OCI-LY7 (cell line): ENCODE measurements around the gene EIF4ENIF1. TPM values are rescaled to one million over a fixed set of nuclear protein-coding genes. Genes with fewer than 3 reads are reported as not detected.
"Not testable (repeated sequence)": the region's sequence is repeated elsewhere in the genome, so short reads cannot be mapped to it uniquely, and the experiment has no call there.

Experiments
- BruUV-seq: library from RNA; stranded (reverse); fragments of 400-500 nt; replicated peaks from 2 replicates; lab custom pipeline; 2021; lab: Mats Ljungman, UMichigan
- CTCF ChIA-PET: fragments of 300-600 bp; sonication (Branson Sonifier 250); formaldehyde crosslinking; loops from one replicate; lab custom pipeline; 2022; ENCODE audit warnings: antibody characterized with exemption; ENCODE audit not compliant: unreplicated experiment; lab: Charles Lee
- POLR2A ChIA-PET: fragments of 300-600 bp; sonication (Branson Sonifier 250); formaldehyde crosslinking; loops from one replicate; lab custom pipeline; 2022; ENCODE audit warnings: antibody characterized with exemption; lab: Charles Lee
- DNase-seq: peaks from one replicate; pipeline ENCODE4 v3.0.0-alpha.2; 2015; ENCODE audit warnings: low spot score
- H2AFZ ChIP-seq: fragments of 200-600 bp; sonication (generic), shearing (Covaris generic); 2 replicates; pipeline ENCODE4 v1.6.1; 2014; ENCODE audit warnings: mild to moderate bottlenecking, antibody characterized with exemption, low read length, moderate library complexity
- H3K27ac ChIP-seq: fragments of 200-600 bp; sonication (generic); 2 replicates; pipeline ENCODE4 v1.5.1; 2014; ENCODE audit warnings: mixed run types, low read depth, mild to moderate bottlenecking, moderate library complexity, low read length, inconsistent platforms; ENCODE audit not compliant: poor library complexity, severe bottlenecking
- H3K36me3 ChIP-seq: fragments of 200-600 bp; sonication (generic); 2 replicates; pipeline ENCODE4 v1.6.1; 2014; ENCODE audit warnings: mild to moderate bottlenecking, antibody characterized with exemption, low read length, moderate library complexity, mixed read lengths; ENCODE audit not compliant: insufficient read depth
- H3K4me1 ChIP-seq: fragments of 200-600 bp; sonication (generic); 2 replicates; pipeline ENCODE4 v1.5.1; 2014; ENCODE audit warnings: mild to moderate bottlenecking, low read length; ENCODE audit not compliant: insufficient read depth, poor library complexity, severe bottlenecking
- H3K4me2 ChIP-seq: fragments of 200-600 bp; sonication (generic); 2 replicates; pipeline ENCODE4 v1.6.1; 2014; ENCODE audit warnings: mild to moderate bottlenecking, low read length
- H3K4me3 ChIP-seq: fragments of 200-600 bp; sonication (generic); 2 replicates; pipeline ENCODE4 v1.5.1; 2014; ENCODE audit warnings: mild to moderate bottlenecking, low read depth, low read length; ENCODE audit not compliant: poor library complexity, severe bottlenecking
- H3K79me2 ChIP-seq: fragments of 200-600 bp; sonication (generic); 2 replicates; pipeline ENCODE4 v1.6.1; 2016; ENCODE audit warnings: low read depth, mild to moderate bottlenecking, low read length, moderate library complexity, mixed read lengths; ENCODE audit not compliant: insufficient read depth
- H3K9me2 ChIP-seq: fragments of 200-600 bp; sonication (generic); 2 replicates; pipeline ENCODE4 v1.6.1; 2016; ENCODE audit warnings: mild to moderate bottlenecking, low read length, mixed read lengths; ENCODE audit not compliant: insufficient read depth
- H3K9me3 ChIP-seq: fragments of 200-600 bp; sonication (generic); 2 replicates; pipeline ENCODE4 v1.6.1; 2014; ENCODE audit warnings: mild to moderate bottlenecking, mixed run types, low read length, mixed read lengths
- H4K20me1 ChIP-seq: fragments of 200-600 bp; sonication (generic); 2 replicates; pipeline ENCODE4 v1.6.1; 2014; ENCODE audit warnings: mild to moderate bottlenecking, antibody characterized with exemption, low read length, moderate library complexity, mixed read lengths; ENCODE audit not compliant: insufficient read depth
- EZH2phosphoT487 ChIP-seq: fragments of 200-600 bp; sonication (generic); IDR thresholded peaks from 2 replicates; pipeline ENCODE4 v1.6.1; 2018; ENCODE audit warnings: low read depth, borderline replicate concordance, mild to moderate bottlenecking, mixed run types, antibody characterized with exemption, low read length, moderate library complexity, mixed read lengths
- intact Hi-C: fragments of 100-400 bp; cut with micrococcal nuclease; formaldehyde crosslinking; loops from one replicate; pipeline ENCODE4 v1.10.0; 2022; ENCODE audit not compliant: unreplicated experiment
- total RNA-seq, 2 experiments: library from RNA; depleted of rRNA in 1 of 2; stranded (reverse); fragments of >200 nt in 1 of 2; shearing (Covaris generic) in 1 of 2; gene quantifications; 2 replicates each; pipeline ENCODE4 v1.2.3, GENCODE V29; 2014 to 2022
- TF ChIP-seq, protein P1 (sequence below): fragments of 200-600 bp; sonication (generic); conservative IDR thresholded peaks from 2 replicates; pipeline ENCODE4 v1.5.1; 2014; ENCODE audit warnings: mild to moderate bottlenecking, antibody characterized with exemption, low read length, moderate library complexity, mixed read lengths

Gene EIF4ENIF1
- total RNA-seq, 2 experiments from 2014 or later, result 18.1 to 40.3 TPM

DNA sequence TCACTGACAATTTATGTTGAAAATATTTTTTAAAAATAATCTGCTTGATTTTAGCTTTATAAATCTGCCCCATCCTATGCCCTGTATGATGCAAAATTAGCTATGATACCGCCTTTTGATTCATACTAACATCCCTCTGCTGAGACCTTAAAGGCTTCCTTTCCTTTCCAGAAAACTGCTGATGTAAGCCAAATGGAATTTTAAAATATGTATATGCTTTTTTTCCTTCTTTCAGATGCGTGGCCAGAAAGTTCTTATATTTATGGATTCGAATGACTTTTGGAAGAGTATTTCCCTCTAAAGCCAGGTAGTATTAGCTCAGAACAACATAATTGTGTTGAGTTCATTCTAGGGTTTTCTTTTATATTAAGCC, 41.2 kb upstream of the EIF4ENIF1 start:
- Histone ChIP-seq H3K36me3 (peaks cover 45% of the 10 kb centered on the region), H3K27ac (no peak overlapping the region), H3K4me1 (no peaks in the 10 kb centered on the region), H4K20me1 (no peaks in the 10 kb centered on the region), H3K9me3 (0 out of 2 replicates have a peak, but pooled peaks cover under 1% of the 10 kb centered on the region), H3K4me3 (no peak overlapping the region), H3K79me2 (peaks cover 10% of the 10 kb centered on the region; the same call in 1 of the 2 replicates), H3K4me2 (no peak overlapping the region), H3K9me2 (no peaks in the 10 kb centered on the region), H2AFZ (no peak overlapping the region)
- DNase-seq, result no peak
- TF ChIP-seq EZH2phosphoT487, result no peak
- TF ChIP-seq, protein P1, sequence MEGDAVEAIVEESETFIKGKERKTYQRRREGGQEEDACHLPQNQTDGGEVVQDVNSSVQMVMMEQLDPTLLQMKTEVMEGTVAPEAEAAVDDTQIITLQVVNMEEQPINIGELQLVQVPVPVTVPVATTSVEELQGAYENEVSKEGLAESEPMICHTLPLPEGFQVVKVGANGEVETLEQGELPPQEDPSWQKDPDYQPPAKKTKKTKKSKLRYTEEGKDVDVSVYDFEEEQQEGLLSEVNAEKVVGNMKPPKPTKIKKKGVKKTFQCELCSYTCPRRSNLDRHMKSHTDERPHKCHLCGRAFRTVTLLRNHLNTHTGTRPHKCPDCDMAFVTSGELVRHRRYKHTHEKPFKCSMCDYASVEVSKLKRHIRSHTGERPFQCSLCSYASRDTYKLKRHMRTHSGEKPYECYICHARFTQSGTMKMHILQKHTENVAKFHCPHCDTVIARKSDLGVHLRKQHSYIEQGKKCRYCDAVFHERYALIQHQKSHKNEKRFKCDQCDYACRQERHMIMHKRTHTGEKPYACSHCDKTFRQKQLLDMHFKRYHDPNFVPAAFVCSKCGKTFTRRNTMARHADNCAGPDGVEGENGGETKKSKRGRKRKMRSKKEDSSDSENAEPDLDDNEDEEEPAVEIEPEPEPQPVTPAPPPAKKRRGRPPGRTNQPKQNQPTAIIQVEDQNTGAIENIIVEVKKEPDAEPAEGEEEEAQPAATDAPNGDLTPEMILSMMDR, result no peak
- POLR2A ChIA-PET, result interaction anchor here (1.0 to 1.2 kb wide), 2 partner anchors 10 to 40 kb away, joined by 3 read pairs; no protein-coding TSS in a partner anchor
- BruUV-seq, result no TSS peak
- CTCF ChIA-PET, result no interaction called here
- intact Hi-C loops, result no loop called here

DNA sequence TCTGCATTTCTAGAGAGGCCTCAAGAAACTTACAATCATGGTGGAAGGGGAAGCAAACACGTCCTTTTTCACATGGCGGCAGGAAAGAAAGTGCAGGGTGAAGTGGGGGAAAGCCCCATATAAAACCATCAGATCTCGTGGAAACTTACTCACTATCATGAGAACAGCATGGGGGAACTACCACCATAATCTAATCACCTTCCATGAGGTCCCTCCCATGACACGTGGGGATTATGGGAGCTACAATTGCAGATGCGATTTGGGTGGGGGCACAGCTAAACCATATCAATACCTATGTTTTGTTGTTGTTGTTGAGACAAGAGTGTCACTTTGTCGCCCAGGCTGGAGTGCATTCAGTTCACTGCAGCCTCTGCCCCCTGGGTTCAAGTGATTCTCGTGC, 36.6 kb upstream of the EIF4ENIF1 start:
- Histone ChIP-seq H3K27ac (no peak overlapping the region), H2AFZ (no peak overlapping the region), H4K20me1 (no peaks in the 10 kb centered on the region), H3K79me2 (peaks cover 39% of the 10 kb centered on the region; the same call in 1 of the 2 replicates), H3K4me3 (no peak overlapping the region), H3K4me1 (no peaks in the 10 kb centered on the region), H3K4me2 (no peak overlapping the region), H3K36me3 (peaks cover 77% of the 10 kb centered on the region), H3K9me2 (no peaks in the 10 kb centered on the region), H3K9me3 (peaks cover 8% of the 10 kb centered on the region; the same call in 1 of the 2 replicates)
- BruUV-seq, result no TSS peak
- TF ChIP-seq, protein P1, result no peak
- no peak for TF ChIP-seq EZH2phosphoT487
- CTCF ChIA-PET, result no interaction called here
- POLR2A ChIA-PET, result interaction anchor here (1.0 to 1.3 kb wide), 2 partner anchors 11 to 13 kb away, joined by 3 to 4 read pairs; no protein-coding TSS in a partner anchor
- DNase-seq, result no peak
- intact Hi-C loops, result no loop called here

DNA sequence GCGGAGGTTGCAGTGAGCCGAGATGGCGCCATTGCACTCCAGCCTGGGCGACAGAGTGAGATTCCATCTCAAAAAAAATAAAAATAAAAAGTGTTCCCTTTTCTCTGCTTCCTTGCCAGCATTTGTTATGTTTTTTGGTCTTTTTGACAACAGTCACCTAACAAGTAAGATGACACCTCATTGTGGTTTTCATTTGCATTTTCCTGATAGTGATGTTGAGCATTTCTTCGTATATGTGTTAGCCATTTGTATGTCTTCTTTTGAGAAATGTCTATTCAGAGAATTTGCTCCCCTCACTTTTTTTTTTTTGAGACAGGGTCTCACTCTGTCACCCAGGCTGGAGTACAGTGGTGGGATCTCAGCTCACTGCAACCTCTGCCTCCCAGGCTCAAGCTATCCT, 34.5 kb upstream of the EIF4ENIF1 start:
- H2AFZ ChIP-seq, BruUV-seq, H3K4me1 ChIP-seq, CTCF ChIA-PET, H3K4me2 ChIP-seq, H3K27ac ChIP-seq, H3K9me3 ChIP-seq, H3K9me2 ChIP-seq, H3K4me3 ChIP-seq, intact Hi-C loops, H4K20me1 ChIP-seq, POLR2A ChIA-PET, DNase-seq: not testable (repeated sequence)
- peaks cover 69% of the 10 kb centered on the region for H3K36me3 ChIP-seq
- peaks cover 52% of the 10 kb centered on the region; the same call in 1 of the 2 replicates for H3K79me2 ChIP-seq
